Coronary artery (tissue), 2 donors: ENCODE results near the gene ERAP2.

Experiments
- DNase-seq: peaks from one replicate; pipeline ENCODE4 v3.0.0-alpha.2; 2017; ENCODE audit warnings: low spot score
- H3K27ac ChIP-seq, 2 donors: fragments of 200-600 bp; sonication (generic); one replicate each; pipeline ENCODE4 v1.5.1; 2016 to 2019
- H3K4me3 ChIP-seq: fragments of 200-600 bp; sonication (generic); 2 replicates; pipeline ENCODE4 v1.5.1; 2016; ENCODE audit warnings: mild to moderate bottlenecking, moderate library complexity
- CTCF ChIP-seq: fragments of 200-600 bp; sonication (generic); IDR thresholded peaks from one replicate; pipeline ENCODE4 v1.5.1; 2019; ENCODE audit warnings: antibody characterized with exemption

The ERAP2 gene

GRCh38 chr5:96876292-96876850 is at the start of gene ERAP2:
Gene ERAP2 (plus strand): TSS chr5:96876500. CDS start chr5:96879686, 3,186 bp downstream.
- DNase-seq, result no peak
- H3K27ac ChIP-seq, result peak within 1 kb of the TSS; percentile 50 to 71
- TF ChIP-seq CTCF, result no peak
- peak within 1 kb of the TSS; percentile 70 for H3K4me3 ChIP-seq

- no peak overlapping the region for H3K27ac ChIP-seq
- TF ChIP-seq CTCF, result no peak
- no peak for DNase-seq
- H3K4me3 ChIP-seq, result no peak overlapping the region
Measured at GRCh38 chr5:96829297-96829696, 47.0 kb upstream of the ERAP2 start.

- Histone ChIP-seq H3K4me3 (no peak overlapping the region), H3K27ac (no peak overlapping the region)
- no peak for DNase-seq
- no peak for TF ChIP-seq CTCF
Measured at GRCh38 chr5:96834016-96834415, 42.3 kb upstream of the ERAP2 start.

GRCh38 chr5:96835791-96836191 is 40.5 kb upstream of the ERAP2 start:
- H3K4me3 ChIP-seq, result no peak overlapping the region
- no peak for TF ChIP-seq CTCF
- H3K27ac ChIP-seq, result no peak overlapping the region
- DNase-seq, result no peak

GRCh38 chr5:96836817-96837216 is 39.5 kb upstream of the ERAP2 start:
- DNase-seq, result no peak
- no peak for TF ChIP-seq CTCF
- no peak overlapping the region for H3K27ac ChIP-seq
- no peak overlapping the region for H3K4me3 ChIP-seq

- DNase-seq, result no peak
- no peak for TF ChIP-seq CTCF
- H3K27ac ChIP-seq, result no peak overlapping the region
- no peak overlapping the region for H3K4me3 ChIP-seq
Measured at GRCh38 chr5:96837303-96837702, 39.0 kb upstream of the ERAP2 start.

- DNase-seq, result no peak
- no peak overlapping the region for H3K27ac ChIP-seq
- TF ChIP-seq CTCF, result no peak
Measured at GRCh38 chr5:96838201-96839070, 37.9 kb upstream of the ERAP2 start.

More at GRCh38 chr5:96838201-96839070, 37.9 kb upstream of the ERAP2 start:
- no peak overlapping the region for H3K4me3 ChIP-seq
